ENCODE results near the gene BZW2.

BZW2 gene

DNA sequence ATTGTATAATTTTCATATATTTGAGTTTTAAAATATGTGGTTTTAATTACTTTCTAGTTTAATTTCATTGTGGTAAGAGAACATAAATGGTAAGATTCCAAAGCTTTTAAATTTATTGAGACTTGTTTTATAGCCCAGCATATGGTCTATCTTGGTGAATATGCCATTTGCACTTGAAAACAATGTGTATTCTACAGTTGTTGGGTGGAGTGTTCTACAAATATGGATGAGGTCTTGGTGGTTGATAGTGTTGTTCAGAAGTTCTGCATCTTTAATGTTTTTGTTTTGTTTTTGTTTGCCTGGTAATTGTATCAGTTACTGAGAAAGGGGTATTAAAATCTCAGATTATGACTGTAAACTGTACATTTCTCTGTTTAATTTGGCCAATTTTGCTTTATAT lies 69.9 kb downstream of the BZW2 start:
- DNase-seq (ENCODE audit: low spot score), result no peak
- TF ChIP-seq, protein P1, sequence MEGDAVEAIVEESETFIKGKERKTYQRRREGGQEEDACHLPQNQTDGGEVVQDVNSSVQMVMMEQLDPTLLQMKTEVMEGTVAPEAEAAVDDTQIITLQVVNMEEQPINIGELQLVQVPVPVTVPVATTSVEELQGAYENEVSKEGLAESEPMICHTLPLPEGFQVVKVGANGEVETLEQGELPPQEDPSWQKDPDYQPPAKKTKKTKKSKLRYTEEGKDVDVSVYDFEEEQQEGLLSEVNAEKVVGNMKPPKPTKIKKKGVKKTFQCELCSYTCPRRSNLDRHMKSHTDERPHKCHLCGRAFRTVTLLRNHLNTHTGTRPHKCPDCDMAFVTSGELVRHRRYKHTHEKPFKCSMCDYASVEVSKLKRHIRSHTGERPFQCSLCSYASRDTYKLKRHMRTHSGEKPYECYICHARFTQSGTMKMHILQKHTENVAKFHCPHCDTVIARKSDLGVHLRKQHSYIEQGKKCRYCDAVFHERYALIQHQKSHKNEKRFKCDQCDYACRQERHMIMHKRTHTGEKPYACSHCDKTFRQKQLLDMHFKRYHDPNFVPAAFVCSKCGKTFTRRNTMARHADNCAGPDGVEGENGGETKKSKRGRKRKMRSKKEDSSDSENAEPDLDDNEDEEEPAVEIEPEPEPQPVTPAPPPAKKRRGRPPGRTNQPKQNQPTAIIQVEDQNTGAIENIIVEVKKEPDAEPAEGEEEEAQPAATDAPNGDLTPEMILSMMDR (IDR thresholded peaks at IDR 0.05; ENCODE audit: extremely low read depth, missing control alignments), result no peak

DNA sequence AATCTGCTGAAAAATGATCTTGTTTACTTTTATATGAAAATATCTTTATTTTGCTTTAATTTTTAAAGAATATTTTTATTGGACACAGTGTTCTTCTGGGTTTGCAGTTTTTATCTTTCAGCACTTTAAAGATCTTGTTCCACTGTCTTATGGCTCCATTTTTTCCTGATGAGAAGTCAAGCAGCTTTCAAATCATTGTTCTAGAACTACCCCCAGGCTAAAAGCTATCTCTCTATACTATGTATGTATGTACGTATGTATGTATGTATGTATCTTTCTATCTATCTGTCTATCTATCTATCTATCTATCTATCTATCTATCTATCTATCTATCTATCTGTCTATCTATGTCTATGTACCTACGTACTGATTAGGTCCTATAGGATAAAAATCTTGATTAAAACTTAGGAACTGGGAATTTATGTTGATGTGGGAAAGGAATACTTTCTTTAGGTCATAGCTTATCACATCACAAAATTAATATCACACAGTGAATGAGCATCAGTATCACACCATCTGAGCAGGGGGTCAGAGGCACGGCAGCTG lies 72.2 kb downstream of the BZW2 start:
- TF ChIP-seq, protein P1 (IDR thresholded peaks at IDR 0.05; ENCODE audit: extremely low read depth, missing control alignments), result no peak

DNA sequence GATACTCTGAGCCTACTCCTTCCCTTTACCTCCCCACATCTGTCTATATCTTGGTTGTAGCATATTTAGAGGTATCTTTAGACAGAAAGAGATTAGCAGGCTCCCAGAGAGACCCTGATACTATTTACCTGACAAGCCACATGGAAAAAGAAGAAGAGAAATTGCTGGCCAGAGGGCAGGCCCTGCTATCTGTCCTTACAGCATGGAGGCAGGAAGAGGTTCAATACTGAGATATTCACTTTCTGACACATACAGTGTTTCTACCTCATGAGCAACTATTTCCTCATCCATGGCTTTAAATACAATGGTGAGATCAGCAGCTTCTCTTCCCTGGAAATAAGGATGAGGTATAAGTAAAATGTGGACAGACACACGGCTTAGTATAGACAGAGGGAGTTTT lies 73.7 kb downstream of the BZW2 start:
- no peak for DNase-seq (ENCODE audit: low spot score)
- TF ChIP-seq, protein P1 (IDR thresholded peaks at IDR 0.05; ENCODE audit: extremely low read depth, missing control alignments), result no peak

More for the DNA sequence above, 72.2 kb downstream of the BZW2 start:
- DNase-seq (ENCODE audit: low spot score), result no peak

DNA sequence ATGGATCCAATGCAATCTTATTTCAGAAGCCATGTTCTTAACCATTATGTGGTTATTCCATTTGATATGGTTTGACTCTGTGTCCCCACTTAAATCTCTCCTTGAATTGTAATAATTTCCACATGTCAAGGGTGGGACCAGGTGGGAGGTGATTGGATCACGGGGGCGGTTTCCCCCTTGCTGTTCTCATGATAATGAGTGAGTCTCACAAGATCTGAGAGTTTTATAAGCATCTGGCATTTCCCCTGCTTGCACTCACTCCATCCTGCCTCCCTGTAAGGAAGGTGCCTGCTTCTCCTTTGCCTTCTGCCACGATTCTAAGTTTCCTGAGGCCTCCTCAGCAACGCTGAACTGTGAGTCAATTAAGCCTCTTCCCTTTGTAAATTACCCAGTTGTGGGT lies 75.6 kb downstream of the BZW2 start:
- TF ChIP-seq, protein P1 (IDR thresholded peaks at IDR 0.05; ENCODE audit: extremely low read depth, missing control alignments), result no peak
- no peak for DNase-seq (ENCODE audit: low spot score)

DNA sequence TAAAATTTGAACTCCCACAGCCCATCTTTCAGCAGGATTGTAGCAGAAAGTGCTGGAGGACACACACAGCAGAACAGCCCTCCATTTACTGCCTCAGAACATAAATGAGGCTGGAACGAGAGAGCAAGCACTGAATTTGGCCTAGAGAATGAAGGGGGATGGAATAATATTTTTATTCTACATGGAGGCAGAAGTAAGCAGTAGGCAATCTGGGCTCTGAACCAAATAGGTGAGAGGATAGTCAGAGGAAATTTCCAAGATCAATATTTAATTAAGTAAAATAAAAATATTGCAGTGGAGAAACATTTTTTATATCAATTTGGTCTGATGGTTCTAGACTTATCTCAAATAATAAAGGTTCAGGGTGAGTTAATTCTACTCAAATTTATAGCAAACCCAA lies 78.4 kb downstream of the BZW2 start:
- DNase-seq (ENCODE audit: low spot score), result no peak
- TF ChIP-seq, protein P1 (IDR thresholded peaks at IDR 0.05; ENCODE audit: extremely low read depth, missing control alignments), result no peak

DNA sequence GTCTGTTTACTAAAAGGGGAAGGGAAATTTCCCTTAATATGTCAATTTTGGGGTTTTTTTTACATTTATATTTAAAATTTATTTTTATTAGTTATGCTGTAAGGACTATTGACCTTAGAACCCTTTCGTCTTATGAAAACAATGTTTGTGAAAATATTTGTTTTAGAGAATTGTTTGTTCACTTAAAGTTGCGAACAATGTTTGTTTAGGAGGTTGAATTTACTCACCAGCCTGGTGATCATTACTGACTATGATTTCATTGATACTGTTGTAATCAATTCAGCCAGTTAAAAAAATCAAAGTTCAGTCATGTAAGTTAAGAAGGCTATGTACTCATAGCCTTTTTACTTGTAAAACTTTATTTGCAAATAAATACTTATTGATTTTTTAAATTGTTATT lies 80.2 kb downstream of the BZW2 start:
- TF ChIP-seq, protein P1 (IDR thresholded peaks at IDR 0.05; ENCODE audit: extremely low read depth, missing control alignments), result no peak

DNA sequence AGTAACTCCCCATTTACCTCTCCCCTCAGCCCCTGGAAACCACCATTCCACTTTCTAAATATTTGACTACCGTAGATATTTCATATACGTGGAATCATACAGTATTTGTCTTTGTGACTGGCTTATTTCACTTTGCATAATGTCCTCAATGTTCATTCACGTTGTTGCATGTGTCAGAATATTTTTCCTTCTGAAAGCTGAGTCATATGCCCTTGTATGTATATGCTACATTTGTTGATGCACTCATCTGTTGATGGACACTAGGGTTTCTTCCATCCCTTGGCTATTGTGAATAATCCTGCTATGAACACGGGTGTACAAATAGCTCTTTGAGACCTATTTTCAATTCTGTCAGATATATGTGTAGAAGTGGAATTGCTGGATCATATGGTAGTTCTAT lies 81.8 kb downstream of the BZW2 start:
- DNase-seq (ENCODE audit: low spot score), result no peak
- TF ChIP-seq, protein P1 (IDR thresholded peaks at IDR 0.05; ENCODE audit: extremely low read depth, missing control alignments), result no peak

More for the DNA sequence above, 80.2 kb downstream of the BZW2 start:
- no peak for DNase-seq (ENCODE audit: low spot score)

Data from GM20000 (cell line).